ENCODE data around the gene SYNE1. TPM values are rescaled to one million over a fixed set of nuclear protein-coding genes. Genes with fewer than 3 reads are reported as not detected.

Gene SYNE1
- total RNA-seq, 1 experiment from 2014 or later: 3.0 TPM

- Histone ChIP-seq H3T11ph (ENCODE audit: low read length) (no peak overlapping the region), H2BK12ac (ENCODE audit: insufficient read length, low read depth, low read length) (no peak overlapping the region), H2BK5ac (ENCODE audit: insufficient read length, low read length) (no peak overlapping the region), H2AK5ac (ENCODE audit: insufficient read length, low read length) (no peak overlapping the region), H3K27ac (ENCODE audit: insufficient read length, low read depth, low read length) (no peak overlapping the region), H3K23ac (ENCODE audit: insufficient read length, low read depth, low read length) (no peak overlapping the region), H3K18ac (ENCODE audit: insufficient read length, low read depth, low read length) (no peak overlapping the region), H3K79me2 (ENCODE audit: insufficient read depth, low read length) (no peaks in the 10 kb centered on the region), H3K4ac (ENCODE audit: low read depth, low read length) (no peak overlapping the region), H4K91ac (ENCODE audit: insufficient read length, low read depth, low read length) (no peak overlapping the region), H3K56ac (ENCODE audit: insufficient read length, low read depth, low read length) (no peak overlapping the region), H3K4me2 (ENCODE audit: insufficient read depth, insufficient read length, low read length) (no peak overlapping the region), H3K14ac (ENCODE audit: insufficient read depth, low read length) (no peak overlapping the region), H3K4me1 (ENCODE audit: insufficient read depth, low read length) (no peaks in the 10 kb centered on the region), H2AFZ (ENCODE audit: low read length) (no peak overlapping the region), H3K9ac (ENCODE audit: extremely low read depth, insufficient read length, low read length) (no peak overlapping the region), H2BK20ac (ENCODE audit: low read depth, low read length, poor library complexity, severe bottlenecking) (no peak overlapping the region), H3K9me3 (ENCODE audit: control insufficient read depth, low read depth, low read length) (no peaks in the 10 kb centered on the region), H3K27me3 (ENCODE audit: insufficient read depth, low read length) (no peaks in the 10 kb centered on the region), H3K79me1 (ENCODE audit: insufficient read depth, low read depth, low read length, poor library complexity, severe bottlenecking) (no peaks in the 10 kb centered on the region), H4K8ac (replicated peaks; ENCODE audit: insufficient read length, low read depth, low read length) (no peak overlapping the region), H3K23me2 (ENCODE audit: insufficient read length, low read depth, low read length, poor library complexity, severe bottlenecking) (no peaks in the 10 kb centered on the region), H4K20me1 (ENCODE audit: control insufficient read depth, insufficient read depth, insufficient read length) (no peaks in the 10 kb centered on the region), H2BK120ac (ENCODE audit: low read depth, low read length, poor library complexity, severe bottlenecking) (no peak overlapping the region), H2BK15ac (ENCODE audit: low read depth, low read length) (no peak overlapping the region), H4K5ac (ENCODE audit: insufficient read length, low read depth, low read length) (no peak overlapping the region)
- H3K27me3 Mint-ChIP-seq (ENCODE audit: low read depth): no peaks in the 10 kb centered on the region; the same call in 1 of the 2 replicates
- no peak for TF ChIP-seq CTCF (conservative IDR thresholded peaks at IDR 0.05)
- DNase-seq: no peak
- no peak overlapping the region for H3K4me3 Mint-ChIP-seq
- no peak overlapping the region for H3K27ac Mint-ChIP-seq
- WGBS (ENCODE audit: extremely low coverage, insufficient read length, low lambda C conversion rate): no CpG with 5 or more reads among the region's 1 CpG
- peaks cover 5 to 9% of the 10 kb centered on the region in 2 experiments; a peak in 3 of 5 replicates for H3K9me3 Mint-ChIP-seq
- H3K4me1 Mint-ChIP-seq: no peaks in the 10 kb centered on the region
- peaks cover 2 to 10% (median 2%) of the 10 kb centered on the region in 3 experiments; a peak in 5 of 7 replicates for H3K36me3 Mint-ChIP-seq (ENCODE audit: insufficient read depth in 1 of 3, low read depth in 3 of 3)
Observed at GRCh38 chr6:152557502-152557901, 79.7 kb downstream of the SYNE1 start.
